PC-9 (cell line): Measurements from ENCODE around the gene ZMIZ1. TPM values are rescaled to one million over a fixed set of nuclear protein-coding genes. Genes with fewer than 3 reads are reported as not detected.

Experiments
- BruUV-seq: library from RNA; stranded (reverse); fragments of 400-500 nt; replicated peaks from 2 replicates; lab custom pipeline; 2021; lab: Mats Ljungman, UMichigan
- CTCF ChIA-PET: fragments of 300-600 bp; sonication (Branson Sonifier 250); formaldehyde crosslinking; loops from one replicate; lab custom pipeline; 2022; ENCODE audit warnings: antibody characterized with exemption; lab: Charles Lee
- POLR2A ChIA-PET: fragments of 300-600 bp; sonication (Branson Sonifier 250); formaldehyde crosslinking; loops from one replicate; lab custom pipeline; 2022; ENCODE audit warnings: antibody characterized with exemption; ENCODE audit not compliant: unreplicated experiment; lab: Charles Lee
- DNase-seq, 2 experiments: peaks; one replicate each; pipeline versions ENCODE4 v3.0.0 to v3.0.0-alpha.2; 2015 to 2022; ENCODE audit warnings: mixed read lengths in 1 of 2
- H2AFZ ChIP-seq: fragments of 200-600 bp; sonication (generic); 2 replicates; pipeline ENCODE4 v1.8.1; 2017; ENCODE audit warnings: antibody characterized with exemption
- H3F3A ChIP-seq: fragments of 200-600 bp; sonication (generic); 2 replicates; pipeline ENCODE4 v1.8.1; 2017; ENCODE audit warnings: antibody characterized with exemption, mild to moderate bottlenecking, low read depth; ENCODE audit not compliant: insufficient read depth
- H3K27ac ChIP-seq: fragments of 200-600 bp; sonication (generic); 2 replicates; pipeline ENCODE4 v1.6.1; 2016; ENCODE audit warnings: mixed run types
- H3K27me3 ChIP-seq: fragments of 200-600 bp; sonication (generic); 2 replicates; pipeline ENCODE4 v1.6.1; 2016; ENCODE audit warnings: low read depth, mixed run types; ENCODE audit not compliant: insufficient read depth
- H3K36me3 ChIP-seq: fragments of 200-600 bp; sonication (generic); 2 replicates; pipeline ENCODE4 v1.6.1; 2016; ENCODE audit warnings: low read depth, mixed run types
- H3K4me1 ChIP-seq: fragments of 200-600 bp; sonication (generic); replicated peaks from 2 replicates; pipeline ENCODE4 v1.6.1; 2016; ENCODE audit warnings: mixed run types; ENCODE audit not compliant: insufficient read depth
- H3K4me2 ChIP-seq: fragments of 200-600 bp; sonication (generic); 2 replicates; pipeline ENCODE4 v1.6.1; 2017; ENCODE audit warnings: mixed run types
- H3K4me3 ChIP-seq: fragments of 200-600 bp; sonication (generic); 2 replicates; pipeline ENCODE4 v1.6.1; 2016; ENCODE audit warnings: mixed run types
- H3K79me2 ChIP-seq: fragments of 200-600 bp; sonication (generic); 2 replicates; pipeline ENCODE4 v1.6.1; 2017; ENCODE audit warnings: low read depth, mixed run types
- H3K9me2 ChIP-seq: fragments of 200-600 bp; sonication (generic); 2 replicates; pipeline ENCODE4 v1.8.1; 2017; ENCODE audit warnings: mild to moderate bottlenecking; ENCODE audit not compliant: insufficient read depth
- H3K9me3 ChIP-seq: fragments of 200-600 bp; sonication (generic); 2 replicates; pipeline ENCODE4 v1.8.1; 2016; ENCODE audit warnings: low read depth; ENCODE audit not compliant: insufficient read depth
- H4K20me1 ChIP-seq: fragments of 200-600 bp; sonication (generic); 2 replicates; pipeline ENCODE4 v1.8.1; 2017; ENCODE audit not compliant: insufficient read depth
- CTCF ChIP-seq: fragments of 200-600 bp; sonication (generic); conservative IDR thresholded peaks from 2 replicates; pipeline ENCODE4 v1.6.1; 2017; ENCODE audit warnings: mixed run types, antibody characterized with exemption, mild to moderate bottlenecking, moderate library complexity
- EZH2 ChIP-seq: fragments of 200-600 bp; sonication (generic); IDR thresholded peaks from 2 replicates; pipeline ENCODE4 v1.8.0; 2017; ENCODE audit warnings: antibody characterized with exemption, low read depth
- intact Hi-C: fragments of 100-400 bp; cut with micrococcal nuclease; formaldehyde crosslinking; loops from one replicate; pipeline ENCODE4 v1.10.0; 2022; ENCODE audit not compliant: unreplicated experiment
- total RNA-seq: library from RNA; stranded (reverse); gene quantifications from 2 replicates; pipeline ENCODE4 v1.2.3, GENCODE V29; 2021

The ZMIZ1 gene
- total RNA-seq, 1 experiment from 2014 or later = 47.6 TPM

GRCh38 chr10:79267499-79267898 is 198.7 kb downstream of the ZMIZ1 start:
- H4K20me1 ChIP-seq = no peaks in the 10 kb centered on the region
- H3K9me3 ChIP-seq = no peaks in the 10 kb centered on the region
- H3K27me3 ChIP-seq = no peaks in the 10 kb centered on the region
- DNase-seq = no peak
- TF ChIP-seq CTCF (no peak), EZH2 (no peak)
- ChIA-PET CTCF (no interaction called here), POLR2A (no interaction called here)
- H3K4me1 ChIP-seq = peaks cover 40% of the 10 kb centered on the region
- H3K36me3 ChIP-seq = no peaks in the 10 kb centered on the region
- no peaks in the 10 kb centered on the region for H3K9me2 ChIP-seq
- H2AFZ ChIP-seq = no peak overlapping the region
- no peak overlapping the region for H3K4me2 ChIP-seq
- BruUV-seq = no TSS peak
- H3K4me3 ChIP-seq = no peak overlapping the region
- no peak overlapping the region for H3K27ac ChIP-seq
- intact Hi-C loops = loop anchor here (2.0 to 5.0 kb wide), 2 partner anchors 23 to 35 kb away; no protein-coding TSS in a partner anchor
- peaks cover 9% of the 10 kb centered on the region for H3K79me2 ChIP-seq
- H3F3A ChIP-seq = peaks cover 30% of the 10 kb centered on the region; the same call in 1 of the 2 replicates

GRCh38 chr10:79268161-79268601 is 199.4 kb downstream of the ZMIZ1 start:
- DNase-seq = no peak
- Histone ChIP-seq H3K27me3 (no peaks in the 10 kb centered on the region), H3K9me2 (no peaks in the 10 kb centered on the region), H3K4me3 (no peak overlapping the region), H3K36me3 (no peaks in the 10 kb centered on the region), H3K4me2 (no peak overlapping the region), H3K9me3 (no peaks in the 10 kb centered on the region), H3K27ac (no peak overlapping the region), H3F3A (peaks cover 25% of the 10 kb centered on the region; the same call in 1 of the 2 replicates), H3K79me2 (peaks cover 9% of the 10 kb centered on the region), H3K4me1 (peaks cover 33% of the 10 kb centered on the region), H2AFZ (no peak overlapping the region), H4K20me1 (no peaks in the 10 kb centered on the region)
- POLR2A ChIA-PET = no interaction called here
- intact Hi-C loops = loop anchor here (5.0 kb wide), 1 partner anchor 36 kb away; no protein-coding TSS in a partner anchor
- no TSS peak for BruUV-seq
- CTCF ChIA-PET = interaction anchor here (0.6 kb wide), 1 partner anchor 210 kb away, joined by 3 read pairs; no protein-coding TSS in a partner anchor
- TF ChIP-seq EZH2 = no peak
- TF ChIP-seq CTCF = no peak

GRCh38 chr10:79268742-79269141 is 200.0 kb downstream of the ZMIZ1 start:
- Histone ChIP-seq H3F3A (peaks cover 20% of the 10 kb centered on the region; the same call in 1 of the 2 replicates), H4K20me1 (no peaks in the 10 kb centered on the region), H3K36me3 (no peaks in the 10 kb centered on the region), H3K79me2 (peaks cover 9% of the 10 kb centered on the region), H3K27ac (no peak overlapping the region), H3K9me2 (no peaks in the 10 kb centered on the region), H2AFZ (no peak overlapping the region), H3K27me3 (no peaks in the 10 kb centered on the region), H3K9me3 (no peaks in the 10 kb centered on the region), H3K4me1 (peaks cover 27% of the 10 kb centered on the region), H3K4me2 (no peak overlapping the region), H3K4me3 (no peak overlapping the region)
- CTCF ChIA-PET = interaction anchor here (0.6 kb wide), 1 partner anchor 211 kb away, joined by 3 read pairs; no protein-coding TSS in a partner anchor
- intact Hi-C loops = loop anchor here (5.0 kb wide), 1 partner anchor 36 kb away; no protein-coding TSS in a partner anchor
- TF ChIP-seq EZH2 = no peak
- no peak for TF ChIP-seq CTCF
- POLR2A ChIA-PET = no interaction called here
- DNase-seq = no peak
- no TSS peak for BruUV-seq
